H1 (cell line): ENCODE measurements around the gene FA2H. TPM values are rescaled to one million over a fixed set of nuclear protein-coding genes. Genes with fewer than 3 reads are reported as not detected.

Experiments
- CHD7 ChIP-seq: fragments of 300-600 bp; sonication (generic); IDR thresholded peaks from 2 replicates; pipeline ENCODE4 v1.7.1; 2012; ENCODE audit warnings: low read length, moderate library complexity, mild to moderate bottlenecking, inconsistent platforms; ENCODE audit not compliant: insufficient replicate concordance
- SIRT6 ChIP-seq: IDR thresholded peaks from one replicate; pipeline ENCODE4 v1.7.1; 2012; ENCODE audit warnings: low read length, inconsistent platforms
- SP2 ChIP-seq: IDR thresholded peaks from 2 replicates; pipeline ENCODE4 v1.6.1; 2012; ENCODE audit warnings: mild to moderate bottlenecking, low read length, inconsistent platforms
- TAF7 ChIP-seq: optimal IDR thresholded peaks from 2 replicates; pipeline ENCODE3; 2011; ENCODE audit warnings: low read depth, mild to moderate bottlenecking, inconsistent platforms, low read length, moderate library complexity, borderline replicate concordance
- polyA plus RNA-seq, 7 experiments: library from polyadenylated mRNA; depleted of rRNA in 3 of 7; stranded (reverse) in 5 of 7; unstranded in 2 of 7; fragments of >200 nt in 5 of 7; fragments of 200-250 nt in 2 of 7; gene quantifications; 1 replicate in 5 of 7; 2 replicates in 1 of 7; 4 replicates in 1 of 7; pipeline versions ENCODE4 v1.2.1 to v1.2.3, GENCODE V29; 2011 to 2013; ENCODE audit warnings: missing spikeins in 2 of 7, mixed read lengths in 2 of 7
- total RNA-seq: library from RNA; stranded (reverse); fragmentation: NEBNext Ultra II Directional; extraction: Animal tissue kit (Norgen Biotek cat#: 25700); gene quantifications from 2 replicates; pipeline ENCODE4 v1.2.1, GENCODE V29; 2021

Gene FA2H
- total and polyA plus RNA-seq, 2 of the 8 experiments (the other 6 are each of a cell fraction or from before 2014, with no cell fraction given), result 2.1 to 2.5 TPM

- TF ChIP-seq CHD7 (no peak), SIRT6 (no peak), SP2 (no peak), TAF7 (no peak)
These were observed 30.8 kb downstream of the FA2H start (continued) for GRCh38 chr16:74743668-74744299.
